ENCODE results near the gene POGLUT3.

POGLUT3 gene

DNA sequence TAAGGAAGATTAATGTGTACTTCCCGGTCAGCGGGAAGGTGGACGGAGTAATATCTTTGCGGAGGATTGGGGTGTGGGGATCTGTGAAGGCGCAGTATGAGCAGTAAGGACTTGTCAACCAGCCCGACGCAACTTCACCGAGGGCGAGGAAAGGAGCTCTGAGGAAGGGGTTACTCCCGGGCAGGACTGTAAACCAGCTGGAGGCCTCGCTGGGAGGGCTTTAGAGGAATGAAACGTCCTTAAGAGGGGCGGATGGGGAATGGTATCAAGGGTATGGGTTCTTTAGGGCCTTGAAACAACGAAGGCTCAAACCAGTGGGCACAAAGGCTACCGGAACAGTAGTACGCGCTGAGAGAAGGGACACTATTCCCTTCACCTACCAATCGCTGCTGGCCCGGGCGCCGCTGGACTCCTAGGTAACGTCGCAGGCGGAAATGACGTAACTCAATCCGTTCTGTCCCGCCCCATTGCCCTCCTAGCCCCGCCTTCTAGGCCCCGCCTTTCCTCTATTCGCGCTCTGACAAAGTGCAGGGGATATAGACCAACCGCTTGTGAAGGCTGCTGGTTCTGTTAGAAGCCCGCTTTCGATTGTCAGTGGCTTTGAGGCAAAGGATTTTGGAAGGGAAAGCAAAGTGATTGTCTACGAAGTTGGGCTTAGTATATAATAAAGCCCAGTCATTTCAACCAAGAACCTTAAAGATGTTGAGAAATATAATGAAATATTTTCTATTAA is 30.9 kb downstream of the POGLUT3 start, which contains the start of gene C11orf65 (continued):
- TF ChIP-seq, protein P1, sequence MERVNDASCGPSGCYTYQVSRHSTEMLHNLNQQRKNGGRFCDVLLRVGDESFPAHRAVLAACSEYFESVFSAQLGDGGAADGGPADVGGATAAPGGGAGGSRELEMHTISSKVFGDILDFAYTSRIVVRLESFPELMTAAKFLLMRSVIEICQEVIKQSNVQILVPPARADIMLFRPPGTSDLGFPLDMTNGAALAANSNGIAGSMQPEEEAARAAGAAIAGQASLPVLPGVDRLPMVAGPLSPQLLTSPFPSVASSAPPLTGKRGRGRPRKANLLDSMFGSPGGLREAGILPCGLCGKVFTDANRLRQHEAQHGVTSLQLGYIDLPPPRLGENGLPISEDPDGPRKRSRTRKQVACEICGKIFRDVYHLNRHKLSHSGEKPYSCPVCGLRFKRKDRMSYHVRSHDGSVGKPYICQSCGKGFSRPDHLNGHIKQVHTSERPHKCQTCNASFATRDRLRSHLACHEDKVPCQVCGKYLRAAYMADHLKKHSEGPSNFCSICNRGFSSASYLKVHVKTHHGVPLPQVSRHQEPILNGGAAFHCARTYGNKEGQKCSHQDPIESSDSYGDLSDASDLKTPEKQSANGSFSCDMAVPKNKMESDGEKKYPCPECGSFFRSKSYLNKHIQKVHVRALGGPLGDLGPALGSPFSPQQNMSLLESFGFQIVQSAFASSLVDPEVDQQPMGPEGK (tag by site-specific recombination; IDR thresholded peaks at IDR 0.05) = 0 out of 2 replicates have a peak, but pooled peaks have one; percentile 40
- TF ChIP-seq ZNF335 (tag by site-specific recombination; conservative IDR thresholded peaks at IDR 0.05) (peak; percentile 17; the same call in 1 of the 2 replicates), ZNF2 (tag by site-specific recombination; IDR thresholded peaks at IDR 0.05) (0 out of 2 replicates have a peak, but pooled peaks have one; percentile 40), ZNF394 (tag by site-specific recombination; IDR thresholded peaks at IDR 0.05; ENCODE audit: borderline replicate concordance) (no peak), ZNF600 (tag by site-specific recombination; IDR thresholded peaks at IDR 0.05) (peak; percentile 81), ZNF133 (tag by site-specific recombination; IDR thresholded peaks at IDR 0.05) (no peak), PRDM4 (tag by site-specific recombination; IDR thresholded peaks at IDR 0.05) (peak; percentile 89), ZBTB20 (tag by site-specific recombination; IDR thresholded peaks at IDR 0.05) (peak; percentile 94), FEZF1 (tag by site-specific recombination; IDR thresholded peaks at IDR 0.05) (0 out of 2 replicates have a peak, but pooled peaks have one; percentile 14), ZNF366 (tag by site-specific recombination; conservative IDR thresholded peaks at IDR 0.05) (0 out of 2 replicates have a peak, but pooled peaks have one; percentile 43), IKZF3 (tag by site-specific recombination; IDR thresholded peaks at IDR 0.05) (peak; percentile 35; the same call in 1 of the 2 replicates), ZBTB48 (tag by site-specific recombination; IDR thresholded peaks at IDR 0.05) (peak; percentile 53; the same call in 1 of the 2 replicates), TCF7L2 (IDR thresholded peaks at IDR 0.05; ENCODE audit: borderline replicate concordance, low read depth, low read length) (no peak), ZBTB8A (tag by site-specific recombination; IDR thresholded peaks at IDR 0.05) (peak; percentile 91), ZNF112 (tag by site-specific recombination; IDR thresholded peaks at IDR 0.05) (no peak), BCL11A (tag by site-specific recombination; IDR thresholded peaks at IDR 0.05; ENCODE audit: low read depth) (no peak), ZNF777 (tag by site-specific recombination; IDR thresholded peaks at IDR 0.05; ENCODE audit: borderline replicate concordance) (peak; percentile 28; the same call in 1 of the 2 replicates)
- TF ChIP-seq, protein P2, sequence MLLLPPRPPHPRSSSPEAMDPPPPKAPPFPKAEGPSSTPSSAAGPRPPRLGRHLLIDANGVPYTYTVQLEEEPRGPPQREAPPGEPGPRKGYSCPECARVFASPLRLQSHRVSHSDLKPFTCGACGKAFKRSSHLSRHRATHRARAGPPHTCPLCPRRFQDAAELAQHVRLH (tag by site-specific recombination; IDR thresholded peaks at IDR 0.05) = peak; percentile 67; the same call in 1 of the 2 replicates
- TF ChIP-seq, protein P3, sequence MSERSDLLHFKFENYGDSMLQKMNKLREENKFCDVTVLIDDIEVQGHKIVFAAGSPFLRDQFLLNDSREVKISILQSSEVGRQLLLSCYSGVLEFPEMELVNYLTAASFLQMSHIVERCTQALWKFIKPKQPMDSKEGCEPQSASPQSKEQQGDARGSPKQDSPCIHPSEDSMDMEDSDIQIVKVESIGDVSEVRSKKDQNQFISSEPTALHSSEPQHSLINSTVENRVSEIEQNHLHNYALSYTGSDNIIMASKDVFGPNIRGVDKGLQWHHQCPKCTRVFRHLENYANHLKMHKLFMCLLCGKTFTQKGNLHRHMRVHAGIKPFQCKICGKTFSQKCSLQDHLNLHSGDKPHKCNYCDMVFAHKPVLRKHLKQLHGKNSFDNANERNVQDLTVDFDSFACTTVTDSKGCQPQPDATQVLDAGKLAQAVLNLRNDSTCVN (tag by site-specific recombination; optimal IDR thresholded peaks at IDR 0.05) = peak; percentile 21

- ChIA-PET POLR2A (no interaction called here), CTCF (no interaction called here)
- Histone ChIP-seq H3K27ac (ENCODE audit: extremely low read depth, low read depth, low read length) (no peak overlapping the region), H3K36me3 (ENCODE audit: control insufficient read depth in 2 of 2, insufficient read depth in 1 of 2, low read length in 2 of 2) (no peaks in the 10 kb centered on the region), H3K9me3 (ENCODE audit: control insufficient read depth, insufficient read depth, low read depth, low read length) (no peaks in the 10 kb centered on the region), H3K4me3 (ENCODE audit: low read depth, low read length) (peak overlapping the region; percentile 84), H3K4me1 (ENCODE audit: control insufficient read depth, insufficient read depth, low read length) (no peaks in the 10 kb centered on the region)
- TF ChIP-seq IKZF3 (tag by site-specific recombination; IDR thresholded peaks at IDR 0.05) = no peak
- TF ChIP-seq SALL2 (tag by site-specific recombination; IDR thresholded peaks at IDR 0.05; ENCODE audit: borderline replicate concordance) = no peak
- no peak for TF ChIP-seq ZNF658 (tag by site-specific recombination; IDR thresholded peaks at IDR 0.05)
- TF ChIP-seq ZNF335 (tag by site-specific recombination; conservative IDR thresholded peaks at IDR 0.05) = peak; percentile 64
- TF ChIP-seq, protein P4, sequence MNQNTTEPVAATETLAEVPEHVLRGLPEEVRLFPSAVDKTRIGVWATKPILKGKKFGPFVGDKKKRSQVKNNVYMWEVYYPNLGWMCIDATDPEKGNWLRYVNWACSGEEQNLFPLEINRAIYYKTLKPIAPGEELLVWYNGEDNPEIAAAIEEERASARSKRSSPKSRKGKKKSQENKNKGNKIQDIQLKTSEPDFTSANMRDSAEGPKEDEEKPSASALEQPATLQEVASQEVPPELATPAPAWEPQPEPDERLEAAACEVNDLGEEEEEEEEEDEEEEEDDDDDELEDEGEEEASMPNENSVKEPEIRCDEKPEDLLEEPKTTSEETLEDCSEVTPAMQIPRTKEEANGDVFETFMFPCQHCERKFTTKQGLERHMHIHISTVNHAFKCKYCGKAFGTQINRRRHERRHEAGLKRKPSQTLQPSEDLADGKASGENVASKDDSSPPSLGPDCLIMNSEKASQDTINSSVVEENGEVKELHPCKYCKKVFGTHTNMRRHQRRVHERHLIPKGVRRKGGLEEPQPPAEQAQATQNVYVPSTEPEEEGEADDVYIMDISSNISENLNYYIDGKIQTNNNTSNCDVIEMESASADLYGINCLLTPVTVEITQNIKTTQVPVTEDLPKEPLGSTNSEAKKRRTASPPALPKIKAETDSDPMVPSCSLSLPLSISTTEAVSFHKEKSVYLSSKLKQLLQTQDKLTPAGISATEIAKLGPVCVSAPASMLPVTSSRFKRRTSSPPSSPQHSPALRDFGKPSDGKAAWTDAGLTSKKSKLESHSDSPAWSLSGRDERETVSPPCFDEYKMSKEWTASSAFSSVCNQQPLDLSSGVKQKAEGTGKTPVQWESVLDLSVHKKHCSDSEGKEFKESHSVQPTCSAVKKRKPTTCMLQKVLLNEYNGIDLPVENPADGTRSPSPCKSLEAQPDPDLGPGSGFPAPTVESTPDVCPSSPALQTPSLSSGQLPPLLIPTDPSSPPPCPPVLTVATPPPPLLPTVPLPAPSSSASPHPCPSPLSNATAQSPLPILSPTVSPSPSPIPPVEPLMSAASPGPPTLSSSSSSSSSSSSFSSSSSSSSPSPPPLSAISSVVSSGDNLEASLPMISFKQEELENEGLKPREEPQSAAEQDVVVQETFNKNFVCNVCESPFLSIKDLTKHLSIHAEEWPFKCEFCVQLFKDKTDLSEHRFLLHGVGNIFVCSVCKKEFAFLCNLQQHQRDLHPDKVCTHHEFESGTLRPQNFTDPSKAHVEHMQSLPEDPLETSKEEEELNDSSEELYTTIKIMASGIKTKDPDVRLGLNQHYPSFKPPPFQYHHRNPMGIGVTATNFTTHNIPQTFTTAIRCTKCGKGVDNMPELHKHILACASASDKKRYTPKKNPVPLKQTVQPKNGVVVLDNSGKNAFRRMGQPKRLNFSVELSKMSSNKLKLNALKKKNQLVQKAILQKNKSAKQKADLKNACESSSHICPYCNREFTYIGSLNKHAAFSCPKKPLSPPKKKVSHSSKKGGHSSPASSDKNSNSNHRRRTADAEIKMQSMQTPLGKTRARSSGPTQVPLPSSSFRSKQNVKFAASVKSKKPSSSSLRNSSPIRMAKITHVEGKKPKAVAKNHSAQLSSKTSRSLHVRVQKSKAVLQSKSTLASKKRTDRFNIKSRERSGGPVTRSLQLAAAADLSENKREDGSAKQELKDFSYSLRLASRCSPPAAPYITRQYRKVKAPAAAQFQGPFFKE (tag by site-specific recombination; IDR thresholded peaks at IDR 0.05; ENCODE audit: borderline replicate concordance) = no peak
- TF ChIP-seq GLI4 (tag by site-specific recombination; IDR thresholded peaks at IDR 0.05) = no peak
- TF ChIP-seq SCRT2 (tag by site-specific recombination; IDR thresholded peaks at IDR 0.05) = peak; percentile 23
These were observed 31.8 kb downstream of the POGLUT3 start for GRCh38 chr11:108466405-108466804.

All from HEK293 (cell line).